GM23248 (cell line): ENCODE results near the gene TP63. TPM values are rescaled to one million over a fixed set of nuclear protein-coding genes. Genes with fewer than 3 reads are reported as not detected.

ENCODE experiments used
- DNase-seq: peaks from one replicate; pipeline ENCODE4 v3.0.0-alpha.2; 2015
- H2AFZ ChIP-seq: fragments of 200-600 bp; sonication (generic); 2 replicates; pipeline ENCODE4 v1.6.1; 2016; ENCODE audit warnings: antibody characterized with exemption
- H3F3A ChIP-seq: fragments of 200-600 bp; sonication (generic); 2 replicates; pipeline ENCODE4 v1.6.1; 2016; ENCODE audit warnings: mild to moderate bottlenecking, antibody characterized with exemption, mixed run types; ENCODE audit not compliant: insufficient read depth
- H3K27ac ChIP-seq: fragments of 200-600 bp; sonication (generic); 2 replicates; pipeline ENCODE4 v1.5.1; 2016; ENCODE audit warnings: mild to moderate bottlenecking
- H3K27me3 ChIP-seq: fragments of 200-600 bp; sonication (generic); replicated peaks from 2 replicates; pipeline ENCODE4 v1.6.1; 2016; ENCODE audit warnings: mild to moderate bottlenecking; ENCODE audit not compliant: insufficient read depth
- H3K36me3 ChIP-seq: fragments of 200-600 bp; sonication (generic); 2 replicates; pipeline ENCODE4 v1.6.1; 2016; ENCODE audit warnings: low read depth, mild to moderate bottlenecking
- H3K4me1 ChIP-seq: fragments of 200-600 bp; sonication (generic); 2 replicates; pipeline ENCODE4 v1.6.1; 2016; ENCODE audit warnings: mild to moderate bottlenecking; ENCODE audit not compliant: insufficient read depth
- H3K4me2 ChIP-seq: fragments of 200-600 bp; sonication (generic); one replicate; pipeline ENCODE4 v1.6.1; 2016; ENCODE audit warnings: mild to moderate bottlenecking; ENCODE audit not compliant: unreplicated experiment
- H3K4me3 ChIP-seq: fragments of 200-600 bp; sonication (generic); 2 replicates; pipeline ENCODE4 v1.5.1; 2016; ENCODE audit warnings: mild to moderate bottlenecking
- H3K79me2 ChIP-seq: fragments of 200-600 bp; sonication (generic); 2 replicates; pipeline ENCODE4 v1.6.1; 2016; ENCODE audit warnings: mild to moderate bottlenecking; ENCODE audit not compliant: insufficient read depth
- H3K9ac ChIP-seq: fragments of 200-600 bp; sonication (generic); 2 replicates; pipeline ENCODE4 v1.6.1; 2016; ENCODE audit warnings: mild to moderate bottlenecking
- H3K9me2 ChIP-seq: fragments of 200-600 bp; sonication (generic); 2 replicates; pipeline ENCODE4 v1.6.1; 2016; ENCODE audit warnings: mixed run types, mild to moderate bottlenecking, moderate library complexity; ENCODE audit not compliant: insufficient read depth
- H3K9me3 ChIP-seq: fragments of 200-600 bp; sonication (generic); one replicate; pipeline ENCODE4 v1.6.1; 2017; ENCODE audit warnings: low read depth
- H4K20me1 ChIP-seq: fragments of 200-600 bp; sonication (generic); 2 replicates; pipeline ENCODE4 v1.6.0; 2016; ENCODE audit not compliant: insufficient read depth
- EZH2 ChIP-seq: fragments of 200-600 bp; sonication (generic); IDR thresholded peaks from 2 replicates; pipeline ENCODE4 v1.6.1; 2018; ENCODE audit warnings: antibody characterized with exemption, mild to moderate bottlenecking; ENCODE audit not compliant: insufficient read depth, poor library complexity, severe bottlenecking
- EZH2phosphoT487 ChIP-seq: fragments of 200-600 bp; sonication (generic); IDR thresholded peaks from 2 replicates; pipeline ENCODE4 v1.6.1; 2018; ENCODE audit warnings: antibody characterized with exemption, moderate library complexity, mild to moderate bottlenecking, low read depth; ENCODE audit not compliant: insufficient read depth
- WGBS, 2 experiments: methylation state at CpG; one replicate each; pipeline ENCODE4 v1.1.6; 2015 to 2017; ENCODE audit warnings: low lambda C conversion rate in 2 of 2, low coverage in 1 of 2; ENCODE audit errors: missing lambda C conversion rate in 2 of 2; 5-methylcytosine and 5-hydroxymethylcytosine counted together
- in situ Hi-C: fragments of 300-500 bp; cut with MboI; formaldehyde crosslinking; loops from 2 replicates; pipeline ENCODE4 v1.15.0; 2020
- polyA plus RNA-seq: library from polyadenylated mRNA; unstranded; fragments of >200 nt; fragmentation: Nextera tagmentation; extraction: Ambion mirVana; gene quantifications from 2 replicates; pipeline ENCODE4 v1.2.1, GENCODE V29; 2016
- total RNA-seq: library from RNA; depleted of rRNA; stranded (reverse); fragments of >200 nt; shearing (Covaris generic); gene quantifications from 2 replicates; pipeline ENCODE4 v1.2.3, GENCODE V29; 2014

The TP63 gene
- total and polyA plus RNA-seq, 2 experiments from 2014 or later = not detected

GRCh38 chr3:189720736-189721417, 89.7 kb downstream of the TP63 start:
- DNase-seq = no peak
- Histone ChIP-seq H3K9ac (no peak overlapping the region), H3K4me3 (no peak overlapping the region), H3K9me2 (no peaks in the 10 kb centered on the region), H3K4me2 (no peak overlapping the region), H3F3A (peaks cover under 1% of the 10 kb centered on the region; the same call in 1 of the 2 replicates), H3K36me3 (no peaks in the 10 kb centered on the region), H3K27me3 (no peaks in the 10 kb centered on the region), H3K9me3 (no peaks in the 10 kb centered on the region), H3K79me2 (no peaks in the 10 kb centered on the region), H2AFZ (no peak overlapping the region), H4K20me1 (no peaks in the 10 kb centered on the region), H3K4me1 (peaks cover 4% of the 10 kb centered on the region), H3K27ac (no peak overlapping the region)
- 90% methylated on average over 5 of the region's 5 CpGs for WGBS, 2 experiments
- no peak for TF ChIP-seq EZH2
- no peak for TF ChIP-seq EZH2phosphoT487
- in situ Hi-C loops = no loop called here

GRCh38 chr3:189721873-189722665, 90.9 kb downstream of the TP63 start:
- Histone ChIP-seq H3K9ac (no peak overlapping the region), H3K9me3 (no peaks in the 10 kb centered on the region)
- peak; percentile 38 for DNase-seq

GRCh38 chr3:189724356-189724755, 93.2 kb downstream of the TP63 start:
- no peaks in the 10 kb centered on the region for H3K79me2 ChIP-seq
- H3K27ac ChIP-seq = no peak overlapping the region
- no peaks in the 10 kb centered on the region for H3K9me3 ChIP-seq
- peaks cover 18% of the 10 kb centered on the region for H3F3A ChIP-seq
- H3K36me3 ChIP-seq = no peaks in the 10 kb centered on the region
- TF ChIP-seq EZH2 (no peak), EZH2phosphoT487 (no peak)
- no peaks in the 10 kb centered on the region for H3K27me3 ChIP-seq
- H3K4me1 ChIP-seq = peaks cover 27% of the 10 kb centered on the region
- no peaks in the 10 kb centered on the region for H3K9me2 ChIP-seq
- H2AFZ ChIP-seq = no peak overlapping the region
- no peak overlapping the region for H3K4me2 ChIP-seq
- DNase-seq = peak; percentile 64
- in situ Hi-C loops = no loop called here
- H3K4me3 ChIP-seq = no peak overlapping the region
- no peaks in the 10 kb centered on the region for H4K20me1 ChIP-seq
- H3K9ac ChIP-seq = no peak overlapping the region
- WGBS, 2 experiments = 49 to 53% methylated on average over 4 of the region's 4 CpGs

More at GRCh38 chr3:189721873-189722665, 90.9 kb downstream of the TP63 start:
- H3F3A ChIP-seq = peaks cover 11% of the 10 kb centered on the region
- in situ Hi-C loops = no loop called here
- H4K20me1 ChIP-seq = no peaks in the 10 kb centered on the region
- no peak overlapping the region for H3K4me2 ChIP-seq
- H2AFZ ChIP-seq = no peak overlapping the region
- no peaks in the 10 kb centered on the region for H3K79me2 ChIP-seq
- H3K36me3 ChIP-seq = no peaks in the 10 kb centered on the region
- WGBS, 2 experiments = 95% methylated on average over 7 to 8 of the region's 8 CpGs
- H3K4me3 ChIP-seq = no peak overlapping the region
- H3K27me3 ChIP-seq = no peaks in the 10 kb centered on the region
- TF ChIP-seq EZH2phosphoT487 (no peak), EZH2 (no peak)
- H3K27ac ChIP-seq = no peak overlapping the region
- H3K4me1 ChIP-seq = peaks cover 11% of the 10 kb centered on the region
- no peaks in the 10 kb centered on the region for H3K9me2 ChIP-seq

- no peaks in the 10 kb centered on the region for H3K36me3 ChIP-seq
- peak; percentile 42 for DNase-seq
- no peak overlapping the region for H3K27ac ChIP-seq
- no peak overlapping the region for H3K4me3 ChIP-seq
- TF ChIP-seq EZH2 (no peak), EZH2phosphoT487 (no peak)
- H3K4me2 ChIP-seq = no peak overlapping the region
- no peak overlapping the region for H3K9ac ChIP-seq
- no peaks in the 10 kb centered on the region for H3K27me3 ChIP-seq
- peaks cover 27% of the 10 kb centered on the region for H3K4me1 ChIP-seq
- H4K20me1 ChIP-seq = no peaks in the 10 kb centered on the region
- no peaks in the 10 kb centered on the region for H3K9me3 ChIP-seq
- no peak overlapping the region for H2AFZ ChIP-seq
- no peaks in the 10 kb centered on the region for H3K9me2 ChIP-seq
- in situ Hi-C loops = no loop called here
- H3F3A ChIP-seq = peaks cover 18% of the 10 kb centered on the region
- H3K79me2 ChIP-seq = no peaks in the 10 kb centered on the region
- 86 to 93% methylated on average over 2 of the region's 2 CpGs for WGBS, 2 experiments
These were observed 95.1 kb downstream of the TP63 start for GRCh38 chr3:189726277-189726676.
